ENCODE measurements around the gene PAXX. TPM values are rescaled to one million over a fixed set of nuclear protein-coding genes. Genes with fewer than 3 reads are reported as not detected.

Gene PAXX
- total RNA-seq, 1 donor from 2014 or later: 87.0 TPM

GRCh38 chr9:137006116-137007003 lies 14.1 kb downstream of the PAXX start:
- no peak for TF ChIP-seq CTCF (IDR thresholded peaks at IDR 0.05)
- no peaks in the 10 kb centered on the region for H3K4me1 ChIP-seq
- intact Hi-C loops (cut with DNase I): no loop called here
- H3K9me3 ChIP-seq: no peaks in the 10 kb centered on the region
- no peaks in the 10 kb centered on the region for H3K27me3 ChIP-seq
- no peak for DNase-seq (ENCODE audit: low spot score in 2 of 2)
- no peak overlapping the region for H3K27ac ChIP-seq
- no peak overlapping the region for H3K4me3 ChIP-seq
- peaks cover 9 to 23% of the 10 kb centered on the region in 2 donors for H3K36me3 ChIP-seq

GRCh38 chr9:137007108-137007815 lies 15.0 kb downstream of the PAXX start:
- intact Hi-C loops (cut with DNase I): no loop called here
- H3K27me3 ChIP-seq: no peaks in the 10 kb centered on the region
- peaks cover 14 to 32% of the 10 kb centered on the region in 2 donors for H3K36me3 ChIP-seq
- TF ChIP-seq CTCF (IDR thresholded peaks at IDR 0.05): no peak
- no peaks in the 10 kb centered on the region for H3K4me1 ChIP-seq
- H3K27ac ChIP-seq: no peak overlapping the region
- no peak overlapping the region for H3K4me3 ChIP-seq
- no peaks in the 10 kb centered on the region for H3K9me3 ChIP-seq
- no peak for DNase-seq (ENCODE audit: low spot score in 2 of 2)

- Histone ChIP-seq H3K27me3 (no peaks in the 10 kb centered on the region), H3K36me3 (peaks cover 14 to 38% of the 10 kb centered on the region in 2 donors), H3K4me3 (no peak overlapping the region), H3K4me1 (no peaks in the 10 kb centered on the region), H3K27ac (no peak overlapping the region), H3K9me3 (no peaks in the 10 kb centered on the region)
- intact Hi-C loops (cut with DNase I): no loop called here
- no peak for DNase-seq (ENCODE audit: low spot score in 2 of 2)
- TF ChIP-seq CTCF (IDR thresholded peaks at IDR 0.05): no peak
Measured at GRCh38 chr9:137007816-137008270, 15.6 kb downstream of the PAXX start.

GRCh38 chr9:137008312-137008711 lies 16.1 kb downstream of the PAXX start:
- H3K27ac ChIP-seq: no peak overlapping the region
- intact Hi-C loops (cut with DNase I): no loop called here
- DNase-seq (ENCODE audit: low spot score in 2 of 2): no peak
- no peak for TF ChIP-seq CTCF (IDR thresholded peaks at IDR 0.05)
- H3K9me3 ChIP-seq: no peaks in the 10 kb centered on the region
- no peaks in the 10 kb centered on the region for H3K4me1 ChIP-seq
- no peak overlapping the region for H3K4me3 ChIP-seq
- no peaks in the 10 kb centered on the region for H3K27me3 ChIP-seq
- H3K36me3 ChIP-seq: peaks cover 14 to 43% of the 10 kb centered on the region in 2 donors

- intact Hi-C loops (cut with DNase I): no loop called here
- Histone ChIP-seq H3K9me3 (no peaks in the 10 kb centered on the region), H3K4me3 (no peak overlapping the region), H3K4me1 (no peaks in the 10 kb centered on the region), H3K36me3 (peaks cover 21 to 49% of the 10 kb centered on the region in 2 donors), H3K27ac (no peak overlapping the region), H3K27me3 (no peaks in the 10 kb centered on the region)
- no peak for DNase-seq (ENCODE audit: low spot score in 2 of 2)
- TF ChIP-seq CTCF (IDR thresholded peaks at IDR 0.05): no peak
Measured at GRCh38 chr9:137009217-137009616, 17.0 kb downstream of the PAXX start.
